IMR-90 (cell line): Measurements from ENCODE around the gene CLCF1.

Source experiments
- BHLHE40 ChIP-seq: fragments of 150-350 bp; IDR thresholded peaks from 2 replicates; pipeline ENCODE4 v1.6.1; 2016; ENCODE audit warnings: mild to moderate bottlenecking, low read depth, low read length
- CEBPB ChIP-seq: IDR thresholded peaks from 2 replicates; pipeline ENCODE4 v1.6.1; 2012; ENCODE audit warnings: low read depth, low read length, improper control_type of control experiment
- CHD1 ChIP-seq: IDR thresholded peaks from 2 replicates; pipeline ENCODE4 v1.6.1; 2012; ENCODE audit warnings: low read depth, low read length, improper control_type of control experiment
- CTCF ChIP-seq: conservative IDR thresholded peaks from 2 replicates; pipeline ENCODE4 v1.5.1; 2012; ENCODE audit warnings: mild to moderate bottlenecking, low read depth, low read length, improper control_type of control experiment
- ELK1 ChIP-seq: fragments of 150-350 bp; IDR thresholded peaks from 2 replicates; pipeline ENCODE4 v1.6.1; 2016; ENCODE audit warnings: low read depth, mild to moderate bottlenecking, low read length, moderate library complexity, borderline replicate concordance
- FOS ChIP-seq: fragments of 150-350 bp; IDR thresholded peaks from 2 replicates; pipeline ENCODE4 v1.6.1; 2016; ENCODE audit warnings: low read depth, low read length
- MAFK ChIP-seq: IDR thresholded peaks from 2 replicates; pipeline ENCODE4 v1.6.1; 2012; ENCODE audit warnings: low read depth, low read length, improper control_type of control experiment
- MAZ ChIP-seq: IDR thresholded peaks from 2 replicates; pipeline ENCODE4 v1.6.1; 2012; ENCODE audit warnings: low read depth, mild to moderate bottlenecking, low read length, improper control_type of control experiment, moderate library complexity, borderline replicate concordance
- MXI1 ChIP-seq: IDR thresholded peaks from 2 replicates; pipeline ENCODE4 v1.6.1; 2012; ENCODE audit warnings: low read depth, mild to moderate bottlenecking, low read length, moderate library complexity, borderline replicate concordance
- NFE2L2 ChIP-seq: fragments of 150-350 bp; IDR thresholded peaks from 2 replicates; pipeline ENCODE4 v1.6.1; 2016; ENCODE audit warnings: low read depth, mild to moderate bottlenecking, low read length
- POLR2A ChIP-seq: IDR thresholded peaks from 2 replicates; pipeline ENCODE4 v1.6.1; 2012; ENCODE audit warnings: mild to moderate bottlenecking, low read depth, low read length
- RAD21 ChIP-seq: IDR thresholded peaks from 2 replicates; pipeline ENCODE4 v1.6.1; 2012; ENCODE audit warnings: low read length, improper control_type of control experiment
- RCOR1 ChIP-seq: IDR thresholded peaks from 2 replicates; pipeline ENCODE4 v1.6.1; 2012; ENCODE audit warnings: mild to moderate bottlenecking, low read length, improper control_type of control experiment; ENCODE audit not compliant: insufficient replicate concordance
- RFX5 ChIP-seq: IDR thresholded peaks from 2 replicates; pipeline ENCODE4 v1.8.0; 2012; ENCODE audit warnings: low read depth, mild to moderate bottlenecking, low read length, moderate library complexity

GRCh38 chr11:67374571-67375281 lies 1.3 kb upstream of the CLCF1 start:
- TF ChIP-seq CTCF (no peak), POLR2A (no peak), RFX5 (no peak), FOS (no peak), RAD21 (no peak), NFE2L2 (no peak), CEBPB (no peak), CHD1 (no peak), BHLHE40 (no peak), MAFK (no peak), RCOR1 (no peak), MXI1 (no peak), MAZ (no peak), ELK1 (no peak)
